GM21390 (cell line): ENCODE measurements around the gene ITPKB.
"Not testable (repeated sequence)": the region's sequence is repeated elsewhere in the genome, so short reads cannot be mapped to it uniquely, and the experiment has no call there.

Experiments used
- ATAC-seq: cut with Tn5 transposase; IDR thresholded peaks from one replicate; pipeline ENCODE4 v1.9.1; 2021; ENCODE audit not compliant: unreplicated experiment

Gene ITPKB

GRCh38 chr1:226639631-226640061 is 99.4 kb downstream of the ITPKB start:
- ATAC-seq, result no peak

DNA sequence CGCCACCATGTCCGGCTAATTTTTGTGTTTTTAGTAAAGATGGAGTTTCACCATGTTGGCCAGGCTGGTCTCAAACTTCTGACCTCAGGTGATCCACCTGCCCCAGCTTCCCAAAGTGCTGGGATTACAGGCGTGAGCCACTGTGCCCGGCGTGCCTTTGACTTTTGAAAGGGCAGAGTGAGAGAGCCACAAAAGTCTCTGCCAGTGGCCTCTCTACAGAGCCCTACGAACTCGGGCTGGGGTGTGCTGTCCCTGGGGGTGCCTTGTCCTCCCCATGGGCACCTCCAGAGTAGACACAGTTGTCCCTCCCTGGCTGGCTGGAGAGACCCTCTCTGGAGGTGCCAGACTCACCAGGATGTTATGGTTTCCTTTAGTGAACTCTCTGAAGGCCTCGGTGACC is 99.9 kb downstream of the ITPKB start:
- not testable (repeated sequence) for ATAC-seq

GRCh38 chr1:226638608-226639007 is 100.5 kb downstream of the ITPKB start:
- no peak for ATAC-seq

DNA sequence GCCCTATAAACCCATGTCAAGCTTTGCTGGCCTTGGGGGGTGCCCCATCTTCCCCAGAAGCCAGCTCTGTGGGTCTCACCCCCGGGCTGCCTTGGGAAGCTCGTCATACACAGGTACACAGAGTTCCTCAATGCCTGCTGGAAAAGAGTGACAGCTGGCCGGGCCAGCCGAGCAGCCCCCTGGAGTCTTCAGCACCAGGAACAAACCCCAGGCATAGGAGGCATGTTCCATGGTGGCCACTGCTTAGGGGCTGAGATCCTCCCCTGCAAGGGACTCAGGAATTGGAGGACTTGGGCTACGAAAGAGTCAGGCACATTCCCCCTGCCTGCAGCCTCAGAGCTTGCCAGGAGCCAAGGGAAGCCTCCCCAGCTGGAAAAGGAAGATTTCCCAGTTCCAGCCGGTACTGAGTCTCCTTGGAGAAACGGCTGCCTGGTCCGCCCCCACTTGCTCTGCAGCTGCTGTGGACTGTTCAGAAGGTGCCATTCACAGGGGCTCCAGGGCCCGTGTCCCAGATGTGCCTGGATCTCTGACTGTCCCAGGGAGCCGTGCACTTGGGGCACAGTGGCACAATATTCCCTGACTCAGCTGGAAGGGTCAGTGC is 101.0 kb downstream of the ITPKB start:
- ATAC-seq, result no peak

DNA sequence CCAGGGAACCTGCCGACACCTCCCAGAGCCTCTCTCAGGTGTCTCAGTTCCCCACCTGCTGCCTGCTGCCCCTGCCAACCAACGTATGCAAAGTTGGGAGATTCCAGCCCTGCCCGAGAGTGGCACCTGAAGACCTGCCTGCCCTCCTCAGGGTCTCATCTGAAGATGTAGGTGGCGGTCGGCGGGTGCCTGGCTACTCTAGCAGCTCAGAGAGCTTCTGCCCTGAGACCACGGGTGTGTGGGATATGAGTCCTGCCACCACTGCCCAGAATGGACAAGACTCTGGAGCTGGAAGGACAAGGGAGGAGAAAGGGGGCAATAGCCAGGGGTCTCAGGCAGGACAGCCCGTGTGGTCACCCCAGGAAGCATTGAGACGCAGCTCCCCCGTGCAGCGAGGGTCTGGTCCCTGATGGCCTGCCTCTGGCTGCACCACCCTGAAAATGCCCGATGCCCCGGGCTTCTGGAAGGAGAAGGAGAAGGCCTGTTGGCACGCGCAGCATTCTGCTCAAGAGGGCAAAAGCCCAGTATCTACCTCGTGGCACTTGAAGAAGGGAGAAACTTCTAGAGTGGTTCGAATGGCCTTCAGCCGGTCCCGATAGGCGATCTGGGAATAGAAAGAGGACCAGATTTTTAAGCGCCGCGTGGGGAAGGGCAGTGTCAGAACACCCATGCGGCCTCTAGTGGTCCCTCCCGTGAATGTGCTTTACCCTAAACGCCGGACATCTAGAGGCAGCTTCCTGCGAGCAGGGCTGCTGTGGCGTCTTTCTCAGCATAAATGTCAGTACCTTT is 101.7 kb downstream of the ITPKB start:
- no peak for ATAC-seq

GRCh38 chr1:226636847-226637096 is 102.3 kb downstream of the ITPKB start:
- no peak for ATAC-seq

- ATAC-seq, result no peak
These were observed 103.6 kb downstream of the ITPKB start for GRCh38 chr1:226635456-226635941.

DNA sequence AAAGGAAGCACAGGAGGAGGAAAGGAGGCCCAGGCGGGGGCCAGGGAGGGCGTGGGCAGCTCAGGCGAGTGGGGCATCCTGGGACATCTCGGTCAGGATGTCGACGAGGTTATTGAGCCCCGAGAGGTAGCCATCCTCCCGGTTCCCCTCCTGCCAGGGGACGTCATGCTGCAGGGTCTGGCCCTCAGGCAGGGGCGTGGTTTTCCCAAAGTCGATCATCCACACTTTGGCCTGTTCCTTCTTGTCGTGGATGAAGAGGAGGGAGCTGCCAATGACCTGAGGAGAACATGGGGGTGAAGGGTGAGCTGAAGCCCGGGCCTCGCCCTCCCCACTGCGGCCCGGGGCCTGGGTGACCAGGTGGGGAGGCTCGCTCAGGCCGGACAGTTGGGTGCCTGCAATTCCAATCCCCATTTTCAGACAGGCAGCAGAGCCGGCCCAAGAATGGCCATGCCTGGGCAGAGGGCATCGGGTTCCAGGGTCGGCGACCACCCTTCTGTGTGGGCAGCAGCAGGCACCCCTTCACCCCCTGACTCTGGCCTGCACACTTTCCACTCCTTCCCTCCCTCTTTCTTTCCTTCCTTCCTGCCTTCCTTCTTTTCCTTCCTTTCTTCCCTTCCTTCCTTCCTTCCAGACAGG is 104.4 kb downstream of the ITPKB start:
- no peak for ATAC-seq

- peak; percentile 77 for ATAC-seq
These were observed 104.9 kb downstream of the ITPKB start for GRCh38 chr1:226634166-226634588.

DNA sequence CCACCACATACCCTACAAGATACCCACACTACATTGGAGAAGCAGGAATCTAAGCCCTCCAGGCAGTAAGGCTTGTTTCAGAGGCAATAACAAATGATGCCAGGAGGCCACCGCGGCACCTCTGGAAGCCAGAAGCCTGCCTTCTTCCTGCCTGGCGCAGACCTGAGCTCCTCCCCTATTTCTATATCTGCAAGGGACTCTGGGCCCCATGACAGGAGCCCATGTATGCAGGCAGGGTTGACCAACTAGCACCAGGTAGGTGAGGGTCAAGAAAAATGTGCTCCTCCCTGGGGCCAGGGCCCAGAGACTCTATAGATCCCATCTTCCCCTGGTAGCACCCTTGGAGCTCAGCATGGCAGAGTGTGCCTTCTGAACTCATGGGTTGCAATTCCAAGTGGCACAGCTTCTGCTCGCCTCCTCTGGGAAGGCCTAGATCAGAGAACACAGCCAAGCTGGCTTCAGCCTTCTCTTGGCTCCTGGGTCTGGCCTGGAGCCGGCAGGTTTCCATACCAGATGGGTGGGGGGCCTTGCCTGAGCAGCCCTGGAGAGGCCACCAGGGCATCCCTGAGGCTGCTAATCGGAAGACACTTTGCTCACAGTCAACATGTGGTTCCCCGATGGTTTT is 105.4 kb downstream of the ITPKB start:
- ATAC-seq, result peak; percentile 23

- no peak for ATAC-seq
These were observed 106.1 kb downstream of the ITPKB start for GRCh38 chr1:226632922-226633351.

DNA sequence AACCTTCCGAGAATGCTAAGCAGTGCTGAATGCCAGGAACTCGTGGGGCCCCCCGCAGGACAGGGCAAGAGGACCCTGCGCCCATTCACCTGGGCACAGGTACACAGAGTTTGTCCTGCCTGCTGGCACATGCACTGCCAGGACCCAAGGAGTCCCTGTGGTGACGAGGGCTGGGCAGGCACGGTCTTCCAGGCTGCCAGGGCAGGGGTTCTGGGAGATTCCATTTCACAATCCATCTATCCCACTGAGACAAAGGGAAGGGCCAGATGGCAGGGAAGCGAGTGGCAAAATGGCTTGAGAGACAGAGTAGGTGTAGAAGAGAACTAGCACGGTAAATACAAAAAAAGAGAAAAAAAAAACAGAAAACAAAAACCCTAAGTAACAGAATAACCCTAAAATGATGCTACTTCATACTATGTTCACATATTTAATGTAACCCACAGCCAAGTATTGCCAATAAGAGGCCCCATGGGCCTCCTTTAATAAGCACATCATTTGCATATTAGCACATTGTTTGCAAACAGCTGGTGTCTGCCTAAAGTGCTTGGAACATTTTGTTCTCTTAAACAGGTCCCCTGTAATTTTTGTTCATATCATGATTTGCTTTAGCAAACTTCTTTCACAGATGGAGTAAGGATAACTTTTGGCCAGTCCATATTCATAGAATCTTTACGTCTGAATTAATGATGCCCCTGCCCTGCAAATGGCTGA is 106.8 kb downstream of the ITPKB start:
- ATAC-seq, result no peak

GRCh38 chr1:226631229-226632000 is 107.7 kb downstream of the ITPKB start:
- ATAC-seq, result no peak

- ATAC-seq, result no peak
These were observed 108.5 kb downstream of the ITPKB start for GRCh38 chr1:226630592-226630991.

DNA sequence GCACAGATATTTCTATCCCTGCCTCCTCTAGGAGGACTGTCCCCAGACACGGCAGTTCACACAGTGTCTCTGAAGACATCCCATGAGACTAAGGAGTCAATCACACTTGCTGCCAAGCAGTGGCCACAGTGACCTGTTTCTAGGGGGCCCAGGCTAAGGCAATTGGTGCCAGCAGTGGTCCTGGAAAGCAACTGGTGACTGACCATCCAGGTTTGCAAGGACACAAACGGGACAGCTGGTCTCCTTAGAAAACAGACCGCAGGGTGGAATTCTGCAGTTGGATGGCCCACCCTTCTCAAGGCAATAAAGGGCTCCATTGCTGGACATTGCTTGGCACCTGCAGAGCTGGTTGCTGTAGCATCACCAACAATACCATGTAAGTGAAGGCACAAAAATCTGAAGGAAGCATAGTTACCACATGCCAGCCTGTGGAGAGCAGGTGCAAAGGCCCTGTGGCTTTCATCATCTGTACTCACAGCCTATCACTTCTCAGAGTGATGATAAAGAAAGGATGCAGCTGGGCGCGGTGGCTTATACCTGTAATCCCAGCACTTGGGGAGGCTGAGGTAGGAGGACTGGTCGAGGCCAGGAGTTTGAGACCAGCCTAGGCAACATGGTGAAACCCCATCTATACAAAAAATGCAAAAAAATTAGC is 109.1 kb downstream of the ITPKB start:
- ATAC-seq, result no peak

DNA sequence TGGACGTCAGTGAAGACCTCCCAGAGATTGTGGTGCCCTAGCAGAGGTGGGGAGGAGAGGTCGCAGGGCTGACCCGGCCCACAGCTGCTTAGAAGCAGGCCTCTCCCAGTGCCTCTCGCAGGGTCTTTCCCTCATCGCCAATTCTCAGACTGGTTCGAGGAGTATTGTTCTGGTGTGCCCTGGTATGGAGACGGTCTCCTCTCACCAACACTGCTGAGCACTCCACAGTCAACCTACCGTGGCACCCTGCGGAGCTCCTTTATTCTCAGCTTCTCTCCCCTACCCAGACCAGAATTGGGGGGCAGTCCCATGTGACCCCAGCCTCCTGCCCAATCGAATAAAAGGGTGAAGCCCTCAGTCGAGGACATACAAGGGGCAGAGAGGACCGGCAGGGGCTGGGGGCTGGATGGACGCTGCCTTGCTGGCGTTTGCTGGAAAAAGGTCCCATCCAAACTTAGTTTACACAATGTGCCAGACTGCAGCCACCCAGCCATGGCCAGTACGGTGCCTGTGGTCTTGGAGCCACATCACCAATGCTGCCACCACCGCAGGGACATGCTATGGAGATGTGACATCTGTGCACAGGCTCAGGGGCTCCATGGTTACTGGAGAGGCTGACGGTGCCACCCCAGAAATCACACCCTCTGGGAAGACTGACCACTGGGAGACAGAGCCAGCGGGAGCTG is 109.7 kb downstream of the ITPKB start:
- no peak for ATAC-seq

DNA sequence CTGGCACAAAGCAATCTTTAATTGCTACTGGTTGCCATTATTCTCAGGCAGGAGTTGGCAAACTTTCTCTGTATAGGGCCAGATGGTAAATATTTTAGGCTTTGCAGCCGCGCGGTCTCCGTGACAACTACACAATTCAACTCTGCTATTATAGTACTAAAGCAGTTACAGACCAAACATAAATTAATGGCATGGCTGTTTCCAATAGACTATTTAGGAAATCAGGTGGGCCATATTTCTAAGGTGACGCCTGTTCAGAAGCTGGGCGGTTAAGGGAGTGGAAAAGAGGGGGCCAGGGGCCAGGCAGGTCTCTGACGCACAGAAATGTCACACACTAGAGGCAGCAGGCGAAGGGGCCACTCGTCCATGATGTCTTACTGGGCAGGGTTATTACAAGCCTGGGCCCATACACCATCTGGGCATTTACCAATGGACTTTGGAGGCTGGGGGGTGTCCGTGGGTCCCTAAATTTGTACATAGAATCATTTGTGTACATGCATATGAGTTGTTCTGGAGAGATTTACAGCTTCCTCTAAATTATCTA is 110.4 kb downstream of the ITPKB start:
- no peak for ATAC-seq

GRCh38 chr1:226627924-226628611 is 111.0 kb downstream of the ITPKB start:
- ATAC-seq, result no peak
